Astrocyte (in vitro differentiated cells and primary cell): ENCODE results near the gene NKD1.

Experiments used
- EZH2 ChIP-seq: IDR thresholded peaks from 2 replicates; pipeline ENCODE4 v1.6.1; 2012; ENCODE audit warnings: mild to moderate bottlenecking, low read length, inconsistent platforms; ENCODE audit not compliant: insufficient read depth
- TF ChIP-seq, protein P1 (sequence below): IDR thresholded peaks from 2 replicates; pipeline ENCODE4 v1.5.1; 2011; ENCODE audit warnings: low read depth, mild to moderate bottlenecking, inconsistent platforms, low read length, moderate library complexity; ENCODE audit not compliant: insufficient read depth

DNA sequence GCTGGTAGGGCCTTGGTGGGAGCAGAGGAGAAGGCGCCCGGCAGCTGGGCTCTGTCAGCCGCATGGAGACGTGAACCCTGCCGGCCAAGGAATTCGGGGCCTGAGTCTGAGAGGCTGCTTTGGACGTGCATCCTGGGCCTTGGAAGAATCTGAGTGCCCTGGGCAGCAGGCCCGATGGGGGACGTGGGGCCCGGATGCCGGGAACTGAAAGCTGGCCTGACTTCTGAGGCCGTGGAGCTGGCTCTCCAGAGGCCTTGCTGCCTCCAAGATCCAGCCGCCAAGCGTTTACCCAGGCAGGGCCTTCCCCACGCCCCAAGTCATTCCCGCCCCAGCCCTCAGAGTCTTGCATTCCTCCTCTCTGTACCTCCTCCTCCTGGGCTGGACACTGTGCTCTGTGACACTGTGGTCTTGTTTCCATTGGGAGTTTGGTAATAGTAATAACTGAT, 37.2 kb downstream of the NKD1 start:
- TF ChIP-seq, protein P1, sequence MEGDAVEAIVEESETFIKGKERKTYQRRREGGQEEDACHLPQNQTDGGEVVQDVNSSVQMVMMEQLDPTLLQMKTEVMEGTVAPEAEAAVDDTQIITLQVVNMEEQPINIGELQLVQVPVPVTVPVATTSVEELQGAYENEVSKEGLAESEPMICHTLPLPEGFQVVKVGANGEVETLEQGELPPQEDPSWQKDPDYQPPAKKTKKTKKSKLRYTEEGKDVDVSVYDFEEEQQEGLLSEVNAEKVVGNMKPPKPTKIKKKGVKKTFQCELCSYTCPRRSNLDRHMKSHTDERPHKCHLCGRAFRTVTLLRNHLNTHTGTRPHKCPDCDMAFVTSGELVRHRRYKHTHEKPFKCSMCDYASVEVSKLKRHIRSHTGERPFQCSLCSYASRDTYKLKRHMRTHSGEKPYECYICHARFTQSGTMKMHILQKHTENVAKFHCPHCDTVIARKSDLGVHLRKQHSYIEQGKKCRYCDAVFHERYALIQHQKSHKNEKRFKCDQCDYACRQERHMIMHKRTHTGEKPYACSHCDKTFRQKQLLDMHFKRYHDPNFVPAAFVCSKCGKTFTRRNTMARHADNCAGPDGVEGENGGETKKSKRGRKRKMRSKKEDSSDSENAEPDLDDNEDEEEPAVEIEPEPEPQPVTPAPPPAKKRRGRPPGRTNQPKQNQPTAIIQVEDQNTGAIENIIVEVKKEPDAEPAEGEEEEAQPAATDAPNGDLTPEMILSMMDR = no peak
- TF ChIP-seq EZH2 = no peak
